GM19351 (cell line): ENCODE data around the gene TEKT5.
"Not testable (repeated sequence)": the region's sequence is repeated elsewhere in the genome, so short reads cannot be mapped to it uniquely, and the experiment has no call there.

Experiments
- ATAC-seq: cut with Tn5 transposase; IDR thresholded peaks from one replicate; pipeline ENCODE4 v1.9.1; 2021; ENCODE audit warnings: mild to moderate bottlenecking, moderate library complexity; ENCODE audit not compliant: unreplicated experiment

TEKT5 gene

GRCh38 chr16:10661737-10662136 lies 33.0 kb downstream of the TEKT5 start:
- no peak for ATAC-seq

- ATAC-seq: no peak
Observed at GRCh38 chr16:10660950-10661635, 33.6 kb downstream of the TEKT5 start.

GRCh38 chr16:10658943-10659342 lies 35.8 kb downstream of the TEKT5 start:
- ATAC-seq: no peak

- ATAC-seq: no peak
Observed at GRCh38 chr16:10657925-10658324, 36.8 kb downstream of the TEKT5 start.

GRCh38 chr16:10656618-10657017 lies 38.1 kb downstream of the TEKT5 start:
- no peak for ATAC-seq

GRCh38 chr16:10655415-10655977 lies 39.2 kb downstream of the TEKT5 start:
- no peak for ATAC-seq

- no peak for ATAC-seq
Observed at GRCh38 chr16:10654592-10655414, 39.9 kb downstream of the TEKT5 start.

- ATAC-seq: no peak
Observed at GRCh38 chr16:10652730-10653590, 41.8 kb downstream of the TEKT5 start.

- ATAC-seq: not testable (repeated sequence)
Observed at GRCh38 chr16:10649098-10649497, 45.6 kb downstream of the TEKT5 start.

GRCh38 chr16:10647721-10648296 lies 46.9 kb downstream of the TEKT5 start:
- no peak for ATAC-seq

- ATAC-seq: no peak
Observed at GRCh38 chr16:10647264-10647720, 47.4 kb downstream of the TEKT5 start.

- no peak for ATAC-seq
Observed at GRCh38 chr16:10646581-10647263, 48.0 kb downstream of the TEKT5 start.

- no peak for ATAC-seq
Observed at GRCh38 chr16:10646228-10646580, 48.5 kb downstream of the TEKT5 start.

- no peak for ATAC-seq
Observed at GRCh38 chr16:10644092-10644491, 50.6 kb downstream of the TEKT5 start.

- no peak for ATAC-seq
Observed at GRCh38 chr16:10642964-10643363, 51.8 kb downstream of the TEKT5 start.

- ATAC-seq: no peak
Observed at GRCh38 chr16:10641953-10642949, 52.5 kb downstream of the TEKT5 start.

GRCh38 chr16:10641555-10641952 lies 53.2 kb downstream of the TEKT5 start:
- no peak for ATAC-seq

GRCh38 chr16:10640934-10641333 lies 53.8 kb downstream of the TEKT5 start:
- ATAC-seq: no peak

GRCh38 chr16:10638101-10638500 lies 56.6 kb downstream of the TEKT5 start:
- no peak for ATAC-seq
